ENCODE measurements around the gene ULBP3.

Gene ULBP3

GRCh38 chr6:150046943-150047342 lies 22.0 kb downstream of the ULBP3 start:
- H3K4me3 ChIP-seq (ENCODE audit: low read length): no peak overlapping the region
- DNase-seq (ENCODE audit: low read depth): no peak
- TF ChIP-seq CTCF (conservative IDR thresholded peaks at IDR 0.05; ENCODE audit: low read depth, low read length): no peak

- no peak overlapping the region for H3K4me3 ChIP-seq (ENCODE audit: low read length)
- no peak for DNase-seq (ENCODE audit: low read depth)
- no peak for TF ChIP-seq CTCF (conservative IDR thresholded peaks at IDR 0.05; ENCODE audit: low read depth, low read length)
Observed at GRCh38 chr6:150044621-150045145, 24.2 kb downstream of the ULBP3 start.

GRCh38 chr6:150043501-150044412 lies 25.2 kb downstream of the ULBP3 start:
- DNase-seq (ENCODE audit: low read depth): no peak
- no peak overlapping the region for H3K4me3 ChIP-seq (ENCODE audit: low read length)
- no peak for TF ChIP-seq CTCF (conservative IDR thresholded peaks at IDR 0.05; ENCODE audit: low read depth, low read length)

GRCh38 chr6:150043096-150043495 lies 25.8 kb downstream of the ULBP3 start:
- TF ChIP-seq CTCF (conservative IDR thresholded peaks at IDR 0.05; ENCODE audit: low read depth, low read length): no peak

GRCh38 chr6:150038202-150039062 lies 30.5 kb downstream of the ULBP3 start:
- H3K4me3 ChIP-seq (ENCODE audit: low read length): peak overlapping the region; percentile 6
- no peak for TF ChIP-seq CTCF (conservative IDR thresholded peaks at IDR 0.05; ENCODE audit: low read depth, low read length)
- DNase-seq (ENCODE audit: low read depth): no peak

More at GRCh38 chr6:150043096-150043495, 25.8 kb downstream of the ULBP3 start:
- no peak for DNase-seq (ENCODE audit: low read depth)
- H3K4me3 ChIP-seq (ENCODE audit: low read length): no peak overlapping the region

- H3K4me3 ChIP-seq (ENCODE audit: low read length): peak overlapping the region; percentile 7
- no peak for TF ChIP-seq CTCF (conservative IDR thresholded peaks at IDR 0.05; ENCODE audit: low read depth, low read length)
- DNase-seq (ENCODE audit: low read depth): no peak
Observed at GRCh38 chr6:150037526-150038201, 31.3 kb downstream of the ULBP3 start.
